ENCODE measurements around the gene ARHGEF16.

The ARHGEF16 gene

GRCh38 chr1:3435666-3436065, 18.8 kb upstream of the ARHGEF16 start:
- in situ Hi-C loops (cut with HindIII; ENCODE audit: low sequenced_read_pairs): no loop called here

GRCh38 chr1:3436451-3436850, 18.0 kb upstream of the ARHGEF16 start:
- in situ Hi-C loops (cut with HindIII; ENCODE audit: low sequenced_read_pairs): no loop called here

GRCh38 chr1:3436901-3437300, 17.6 kb upstream of the ARHGEF16 start:
- in situ Hi-C loops (cut with HindIII; ENCODE audit: low sequenced_read_pairs): no loop called here

GRCh38 chr1:3438661-3439180, 15.7 kb upstream of the ARHGEF16 start:
- in situ Hi-C loops (cut with HindIII; ENCODE audit: low sequenced_read_pairs): no loop called here

- in situ Hi-C loops (cut with HindIII; ENCODE audit: low sequenced_read_pairs): no loop called here
These were observed 14.8 kb upstream of the ARHGEF16 start for GRCh38 chr1:3439346-3440299.

DNA sequence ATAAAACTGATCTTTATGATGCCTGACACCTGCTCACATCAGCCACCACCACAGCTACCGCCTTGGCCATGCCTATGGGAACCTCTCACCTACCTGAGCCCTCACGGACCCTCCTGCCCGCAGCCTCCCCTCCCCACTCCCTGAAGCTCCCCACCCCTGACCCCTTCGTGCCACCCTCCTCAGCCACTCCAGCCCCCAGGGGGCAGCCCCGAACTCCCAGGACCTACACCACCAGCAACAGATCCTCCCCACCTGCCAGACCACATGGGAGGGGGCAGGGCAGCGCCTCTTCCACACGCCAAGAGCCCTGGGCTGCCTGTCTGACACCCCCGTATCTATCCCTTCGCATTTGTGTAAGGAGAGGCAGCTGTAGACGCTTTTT, 14.2 kb upstream of the ARHGEF16 start:
- in situ Hi-C loops (cut with HindIII; ENCODE audit: low sequenced_read_pairs): no loop called here

- in situ Hi-C loops (cut with HindIII; ENCODE audit: low sequenced_read_pairs): no loop called here
These were observed 13.6 kb upstream of the ARHGEF16 start for GRCh38 chr1:3440711-3441409.

DNA sequence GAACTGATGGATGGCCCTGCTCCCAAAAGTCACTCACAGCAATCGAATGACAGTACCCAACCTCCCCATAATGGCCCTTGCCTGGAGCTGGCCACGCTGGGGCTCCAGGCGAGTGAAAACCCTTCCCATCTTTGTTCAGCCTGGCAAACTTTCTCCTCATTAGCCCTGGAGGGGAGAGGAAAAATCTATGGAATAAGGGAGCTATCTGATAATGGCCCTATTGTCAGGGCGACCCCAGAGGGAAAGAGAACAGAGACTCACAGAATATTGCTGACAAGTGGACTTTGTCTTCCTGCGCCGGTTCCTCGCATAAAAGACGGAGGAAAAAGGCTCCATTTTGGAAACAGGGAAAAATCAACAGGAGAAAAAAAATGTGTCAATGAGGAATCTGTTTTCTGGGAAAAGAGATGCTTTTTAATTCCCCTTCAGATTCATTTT, 13.0 kb upstream of the ARHGEF16 start:
- in situ Hi-C loops (cut with HindIII; ENCODE audit: low sequenced_read_pairs): no loop called here

GRCh38 chr1:3441880-3442279, 12.6 kb upstream of the ARHGEF16 start:
- in situ Hi-C loops (cut with HindIII; ENCODE audit: low sequenced_read_pairs): no loop called here

DNA sequence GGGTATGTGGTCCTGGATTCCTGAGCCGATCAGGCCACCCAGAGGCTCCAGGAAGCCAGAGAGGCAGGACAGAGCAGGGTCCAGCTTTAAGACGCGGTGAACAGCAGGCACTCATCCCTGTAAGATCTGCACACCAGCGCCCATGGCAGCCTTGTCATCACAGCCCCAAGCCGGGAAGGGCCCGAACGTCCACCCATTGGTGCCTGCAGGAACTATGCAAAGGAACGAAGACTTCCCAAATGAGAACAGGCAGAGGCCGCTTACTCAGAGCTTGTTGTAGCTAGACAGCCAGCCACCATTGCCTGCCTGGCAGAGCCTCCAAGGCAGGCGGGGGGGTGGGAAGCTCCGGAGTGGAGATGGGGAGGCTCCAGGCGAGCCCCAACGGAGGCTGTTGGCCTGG, 12.1 kb upstream of the ARHGEF16 start:
- in situ Hi-C loops (cut with HindIII; ENCODE audit: low sequenced_read_pairs): no loop called here

DNA sequence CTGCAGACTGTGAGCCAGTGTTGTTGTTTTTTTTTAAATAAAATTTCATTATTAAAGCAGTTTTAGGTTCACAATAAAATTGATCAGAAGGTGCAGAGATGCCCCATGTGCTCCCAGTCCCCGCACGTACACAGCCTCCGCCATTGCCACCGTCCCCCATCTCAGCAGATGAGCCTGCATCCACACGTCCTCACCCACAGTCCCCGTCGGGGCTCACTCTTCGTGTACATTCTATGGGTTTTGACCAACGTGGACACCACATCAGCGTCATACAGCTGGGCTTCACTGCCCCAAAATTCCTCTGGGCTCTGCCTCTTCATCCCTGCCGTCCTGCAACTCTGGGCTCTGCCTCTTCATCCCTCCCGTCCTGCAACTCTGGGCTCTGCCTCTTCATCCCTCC, 11.6 kb upstream of the ARHGEF16 start:
- in situ Hi-C loops (cut with HindIII; ENCODE audit: low sequenced_read_pairs): no loop called here

- in situ Hi-C loops (cut with HindIII; ENCODE audit: low sequenced_read_pairs): no loop called here
These were observed 10.7 kb upstream of the ARHGEF16 start for GRCh38 chr1:3443807-3444206.

DNA sequence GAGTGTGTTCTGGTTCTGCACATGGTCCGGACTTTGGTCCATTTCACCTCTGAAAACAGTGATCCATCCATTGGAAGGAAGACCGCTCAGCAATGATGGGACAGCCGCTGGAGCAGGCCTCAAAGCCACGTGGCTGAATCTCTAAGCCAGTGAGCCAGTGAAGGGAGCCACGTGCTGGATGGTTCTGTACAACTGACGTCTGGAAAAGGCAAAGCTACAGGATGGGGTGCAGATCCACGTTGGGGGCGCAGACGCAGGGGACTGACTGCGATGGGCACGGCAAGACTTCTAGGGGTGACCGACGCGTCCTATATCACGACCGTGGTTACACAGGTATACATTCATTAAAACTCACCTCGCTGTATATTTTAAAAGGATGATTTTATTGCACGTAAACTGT, 10.2 kb upstream of the ARHGEF16 start:
- in situ Hi-C loops (cut with HindIII; ENCODE audit: low sequenced_read_pairs): no loop called here

DNA sequence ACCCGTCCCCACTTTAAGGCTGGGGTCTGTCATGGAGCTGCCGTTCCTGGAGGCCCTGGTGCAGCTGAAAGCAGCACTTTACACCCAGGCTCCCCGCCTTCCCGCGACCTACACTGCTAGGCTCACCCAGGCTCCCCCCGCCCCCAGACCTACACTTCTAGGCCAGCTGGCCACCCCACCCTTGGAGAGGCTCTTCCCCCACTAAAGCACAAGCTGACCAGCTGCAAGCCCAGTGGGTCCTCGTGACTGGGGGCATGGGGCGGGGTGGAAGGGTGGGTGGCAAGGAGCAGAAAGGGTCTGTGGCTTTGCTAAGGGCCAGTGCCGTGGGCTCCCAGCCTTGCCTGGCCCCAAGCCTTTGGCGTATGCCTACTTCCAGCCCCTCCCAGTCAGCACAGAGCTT, 9.7 kb upstream of the ARHGEF16 start:
- in situ Hi-C loops (cut with HindIII; ENCODE audit: low sequenced_read_pairs): no loop called here

DNA sequence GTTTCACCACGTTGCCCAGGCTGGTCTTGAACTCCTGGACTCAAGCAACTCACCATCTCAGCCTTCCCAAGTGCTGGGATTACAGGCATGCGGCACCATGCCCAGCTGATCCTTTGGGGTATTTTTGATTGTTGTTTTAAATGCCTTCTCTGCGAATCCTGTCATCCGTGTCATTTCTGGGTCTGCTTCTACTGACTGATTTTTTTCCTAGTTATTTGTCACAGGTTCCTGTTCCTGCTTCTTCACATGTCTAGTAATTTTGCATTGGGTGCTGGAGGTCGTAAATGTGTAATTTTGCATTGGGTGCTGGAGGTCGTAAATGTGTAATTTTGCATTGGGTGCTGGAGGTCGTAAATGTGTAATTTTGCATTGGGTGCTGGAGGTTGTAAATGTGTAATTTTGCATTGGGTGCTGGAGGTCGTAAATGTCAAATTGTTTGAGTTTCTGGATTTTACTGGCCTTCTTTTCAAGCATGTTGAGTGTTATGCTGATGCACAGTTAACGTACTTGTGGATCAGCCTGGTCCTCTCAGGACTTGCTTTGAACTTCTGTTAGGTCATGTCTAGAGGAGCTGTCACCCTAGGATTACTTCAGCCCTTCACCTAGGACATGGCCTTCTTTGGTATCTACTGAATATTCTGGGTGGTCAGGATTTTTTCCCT, 4.1 kb upstream of the ARHGEF16 start:
- in situ Hi-C loops (cut with HindIII; ENCODE audit: low sequenced_read_pairs): no loop called here

GRCh38 chr1:3450983-3451382, 3.5 kb upstream of the ARHGEF16 start:
- in situ Hi-C loops (cut with HindIII; ENCODE audit: low sequenced_read_pairs): no loop called here

- in situ Hi-C loops (cut with HindIII; ENCODE audit: low sequenced_read_pairs): no loop called here
These were observed 2.2 kb upstream of the ARHGEF16 start for GRCh38 chr1:3451994-3452865.

DNA sequence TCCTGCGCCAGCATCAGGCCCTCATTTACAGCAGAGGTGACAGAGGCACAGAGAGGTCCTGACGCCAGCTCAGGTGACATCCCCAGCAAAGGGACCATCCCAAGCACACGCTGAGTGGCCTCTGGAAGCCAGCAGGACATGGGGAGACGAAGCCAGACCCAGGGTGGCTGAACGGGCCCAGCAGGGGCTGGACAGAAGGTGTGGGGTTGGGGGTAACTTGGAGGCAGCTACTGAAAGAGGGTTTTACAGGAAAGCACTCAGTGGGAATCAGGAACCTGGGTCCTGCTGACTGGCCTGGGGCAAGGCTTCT, 1.6 kb upstream of the ARHGEF16 start:
- in situ Hi-C loops (cut with HindIII; ENCODE audit: low sequenced_read_pairs): no loop called here

GRCh38 chr1:3453203-3453761, 1.2 kb upstream of the ARHGEF16 start:
- in situ Hi-C loops (cut with HindIII; ENCODE audit: low sequenced_read_pairs): no loop called here

Measured in DLD1 (cell line).